Activated CD4-positive, alpha-beta T cell treated with anti-CD3 and anti-CD28 coated beads, Interleukin-2, amount 50 U/mL, for 24 hours (primary cell): ENCODE measurements around the gene SLC25A12.

ENCODE experiments used
- DNase-seq, 2 donors: peaks; one replicate each; pipeline ENCODE4 v3.0.0-alpha.2; 2020; ENCODE audit warnings: low read depth in 1 of 2, low spot score in 1 of 2

SLC25A12 gene

DNA sequence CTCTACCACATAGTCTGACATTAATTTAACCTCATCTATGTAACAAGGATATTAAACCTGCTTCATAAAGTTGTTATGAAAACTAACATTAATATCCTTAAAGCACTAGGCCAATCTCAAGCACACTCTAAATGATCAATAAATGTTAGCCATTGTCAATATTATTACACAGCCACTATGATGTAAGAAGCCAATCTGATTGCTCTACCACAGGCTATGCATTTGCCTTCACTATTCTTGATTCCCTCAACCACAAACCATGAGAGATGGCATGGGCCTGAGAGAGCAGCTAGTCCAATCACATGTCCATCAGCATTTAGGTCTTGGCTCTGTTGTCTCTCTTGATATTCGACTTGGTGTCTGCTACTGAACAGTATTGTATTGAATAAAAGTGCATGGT, 4.2 kb downstream of the SLC25A12 start:
- DNase-seq: no peak

DNA sequence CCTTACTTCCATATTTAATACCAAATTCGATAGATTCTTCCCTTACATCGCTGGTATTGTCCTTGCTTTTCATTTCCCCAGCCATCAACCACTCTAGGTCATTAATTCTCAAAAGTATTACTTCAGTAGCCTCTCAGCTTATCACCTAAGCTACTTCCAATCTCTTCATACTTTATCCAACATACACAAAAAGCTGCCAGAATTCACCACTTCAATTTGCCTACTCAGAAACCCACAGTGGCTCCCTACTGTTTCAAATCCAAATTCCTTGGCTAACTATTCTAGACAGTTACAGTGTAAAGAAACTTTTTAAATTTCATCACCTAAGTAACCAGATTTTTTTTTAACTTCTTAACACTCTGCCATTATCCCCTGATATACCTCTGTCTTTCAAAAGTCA, 4.7 kb downstream of the SLC25A12 start:
- no peak for DNase-seq

DNA sequence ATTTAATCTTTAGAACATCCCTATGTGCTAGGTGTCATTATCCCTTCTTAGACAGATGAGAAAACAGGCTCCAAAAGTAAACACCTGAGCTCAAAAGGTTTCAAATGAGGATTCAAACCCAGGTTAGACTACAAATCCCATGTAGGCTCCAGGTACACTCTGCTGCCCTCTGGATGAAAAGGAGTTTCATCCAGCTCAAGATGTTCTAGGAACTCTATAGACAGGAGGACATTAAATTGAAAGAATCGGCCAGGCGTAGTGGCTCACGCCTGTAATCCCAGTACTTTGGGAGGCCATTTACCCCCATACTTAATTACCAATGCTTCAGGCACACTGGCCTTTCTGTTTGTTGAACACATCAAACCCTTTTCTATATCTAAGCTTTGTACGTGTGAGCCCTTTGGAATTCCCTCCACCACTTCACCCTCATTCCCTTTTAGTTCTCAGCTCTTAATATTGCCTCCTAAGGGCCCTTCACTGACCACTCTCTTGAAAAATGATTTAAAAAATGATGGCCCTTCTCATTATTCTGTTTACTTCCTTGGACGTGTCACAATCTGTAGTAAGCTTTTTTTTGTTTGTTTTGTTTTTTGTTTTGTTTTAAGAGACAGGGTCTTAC, 10.7 kb downstream of the SLC25A12 start:
- no peak for DNase-seq

DNA sequence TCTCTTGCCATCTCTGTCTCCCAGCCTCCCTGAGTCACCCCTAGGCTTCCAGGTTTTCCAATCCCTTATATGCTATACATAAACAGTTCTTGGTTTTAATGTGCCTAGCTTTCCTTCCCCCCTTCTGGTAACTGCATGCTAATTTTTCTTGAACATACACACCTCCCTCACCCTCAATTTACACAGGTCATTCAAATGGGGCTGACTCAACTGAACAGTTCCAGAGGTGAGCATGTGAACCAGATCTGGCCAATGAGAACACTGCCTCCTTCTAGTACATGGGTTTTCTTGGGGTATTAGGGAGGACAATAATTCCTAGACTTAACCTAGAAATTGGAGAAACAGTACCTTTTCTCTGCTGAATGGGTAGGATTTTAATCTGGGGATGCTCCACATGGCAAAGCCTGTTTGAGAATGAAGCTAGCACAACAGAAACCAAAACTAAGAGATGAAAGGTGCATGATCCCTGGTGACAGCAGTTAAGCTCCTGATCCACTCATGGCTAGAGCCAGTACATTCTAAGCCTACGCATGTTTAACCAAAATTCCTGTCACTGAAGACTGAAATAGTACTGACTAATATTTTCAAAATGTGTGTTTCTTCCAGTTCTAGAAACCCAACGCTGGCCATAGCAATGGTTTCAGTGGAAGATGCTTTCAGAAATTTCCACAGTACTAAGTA, 11.8 kb downstream of the SLC25A12 start:
- no peak for DNase-seq

DNA sequence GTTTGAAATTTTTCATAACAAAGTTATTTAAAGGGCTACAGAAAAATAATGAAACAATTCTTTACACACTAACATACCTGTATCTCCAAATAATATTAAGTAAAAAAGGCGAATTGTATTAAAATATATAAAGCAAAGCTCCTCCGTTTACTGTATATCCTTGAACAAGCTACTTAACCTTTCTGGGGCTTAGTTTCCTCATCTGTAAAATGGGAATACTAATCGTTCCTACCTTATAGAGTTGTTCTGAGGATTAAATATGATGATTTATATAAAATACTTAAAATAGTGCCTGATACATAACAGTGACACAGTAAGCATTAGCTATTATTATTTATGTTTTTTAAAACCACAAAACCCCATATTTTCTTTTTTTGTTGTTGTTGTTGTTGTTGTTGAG, 13.3 kb downstream of the SLC25A12 start:
- no peak for DNase-seq

DNA sequence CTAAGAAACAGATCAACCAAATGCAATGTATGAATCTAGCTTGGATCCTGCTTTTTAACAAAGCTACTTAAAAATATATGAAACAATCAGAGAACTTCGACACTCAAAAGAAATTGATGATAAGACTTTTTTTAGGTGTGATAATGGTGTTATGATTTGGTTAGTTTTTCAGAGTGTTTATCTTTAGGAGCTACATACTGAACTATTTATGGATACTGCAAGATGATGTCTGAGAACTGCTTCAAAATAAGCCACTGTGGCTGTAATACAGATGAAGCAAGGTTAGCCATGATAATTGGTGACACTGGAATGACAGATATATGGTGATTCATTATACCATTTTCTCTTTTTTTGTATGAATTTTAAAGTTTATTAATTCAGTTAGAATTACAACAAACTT, 14.2 kb downstream of the SLC25A12 start:
- no peak for DNase-seq

DNA sequence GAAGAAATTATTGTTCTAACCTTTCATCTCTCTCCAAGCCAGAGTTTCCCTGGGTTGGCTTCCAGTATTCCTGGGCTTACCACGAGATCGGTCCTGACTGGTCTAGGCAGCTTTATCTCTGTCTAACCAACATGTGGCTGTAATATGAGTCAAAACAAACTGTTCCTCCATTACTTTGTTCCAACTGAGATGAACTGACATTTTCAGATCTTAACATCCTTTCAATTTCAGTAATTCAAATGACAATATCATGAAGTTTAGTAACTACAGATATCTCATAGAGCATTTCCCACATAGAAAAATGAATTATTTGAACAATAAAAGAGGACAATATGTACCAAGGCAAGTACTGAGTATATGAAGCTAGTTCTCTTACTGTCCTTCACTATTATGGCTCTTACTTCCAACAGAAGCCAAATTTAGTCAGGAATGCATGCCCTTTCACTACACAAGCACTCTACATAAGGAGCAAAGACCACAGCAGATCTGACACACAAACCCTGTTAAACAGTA, 15.5 kb downstream of the SLC25A12 start:
- no peak for DNase-seq

DNA sequence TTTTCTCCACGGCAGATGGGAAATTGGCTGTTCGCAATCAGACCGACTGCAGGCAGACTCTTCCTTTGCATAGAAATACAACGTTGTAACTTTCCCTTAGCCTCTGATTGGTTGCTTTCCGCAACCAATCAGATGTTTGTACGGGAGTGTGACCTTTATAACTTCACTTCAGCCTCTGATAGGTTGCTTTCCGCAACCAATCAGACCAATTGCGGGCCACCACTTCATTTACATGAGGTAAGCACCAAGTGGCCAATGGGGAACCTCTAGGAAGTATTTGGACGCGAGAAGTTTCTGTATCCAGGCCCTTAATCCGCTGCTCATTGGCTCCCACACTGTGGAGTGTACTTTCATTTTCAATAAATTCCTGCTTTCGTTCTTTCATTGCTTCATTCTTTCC, 19.1 kb downstream of the SLC25A12 start:
- DNase-seq: no peak

DNA sequence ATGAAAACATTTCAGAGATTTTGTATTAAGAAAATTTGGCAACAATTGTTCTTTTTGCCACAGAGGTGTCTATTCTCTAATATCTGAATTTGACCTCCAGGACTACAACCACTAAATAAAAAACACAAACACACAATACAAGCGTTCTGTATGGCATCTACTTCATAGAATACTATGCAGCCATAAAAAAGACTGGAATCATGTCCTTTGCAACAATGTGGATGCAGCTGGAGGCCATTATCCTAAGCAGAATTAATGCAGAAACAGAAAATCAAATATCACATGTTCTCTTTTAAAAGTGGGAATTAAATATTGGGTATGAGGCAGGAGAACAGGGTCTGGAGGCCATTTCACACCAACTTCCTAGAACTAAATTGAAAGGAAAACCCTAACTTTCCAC, 19.5 kb downstream of the SLC25A12 start:
- DNase-seq: no peak

DNA sequence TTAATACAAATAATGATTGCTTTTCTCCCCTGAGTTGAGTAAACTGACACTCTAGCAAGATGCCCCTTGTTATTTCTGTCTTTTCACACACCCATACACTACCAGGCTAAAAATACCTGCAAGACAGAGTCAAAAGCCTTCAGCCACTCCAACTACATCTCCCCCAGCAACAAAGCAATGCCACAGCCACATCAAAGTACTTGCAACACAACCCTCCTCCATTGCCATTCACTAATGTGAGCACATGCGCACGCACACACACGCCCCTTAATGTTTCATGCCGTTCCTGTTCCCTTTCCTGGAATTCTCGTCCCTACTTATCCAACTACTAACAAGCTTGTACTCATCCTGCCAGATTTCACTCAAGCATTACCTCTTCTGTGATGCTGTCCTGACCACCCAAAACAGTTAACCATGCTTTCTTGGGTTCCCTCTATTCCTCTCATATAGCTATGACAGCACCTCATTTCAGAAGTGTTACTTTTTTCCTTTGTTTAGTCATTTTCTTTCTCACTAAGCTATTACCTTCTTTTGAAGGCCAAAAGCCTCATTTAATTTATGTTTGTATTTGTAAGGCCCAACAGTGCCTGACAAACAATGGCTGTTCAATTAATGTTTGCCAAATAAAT, 29.6 kb downstream of the SLC25A12 start:
- no peak for DNase-seq

DNA sequence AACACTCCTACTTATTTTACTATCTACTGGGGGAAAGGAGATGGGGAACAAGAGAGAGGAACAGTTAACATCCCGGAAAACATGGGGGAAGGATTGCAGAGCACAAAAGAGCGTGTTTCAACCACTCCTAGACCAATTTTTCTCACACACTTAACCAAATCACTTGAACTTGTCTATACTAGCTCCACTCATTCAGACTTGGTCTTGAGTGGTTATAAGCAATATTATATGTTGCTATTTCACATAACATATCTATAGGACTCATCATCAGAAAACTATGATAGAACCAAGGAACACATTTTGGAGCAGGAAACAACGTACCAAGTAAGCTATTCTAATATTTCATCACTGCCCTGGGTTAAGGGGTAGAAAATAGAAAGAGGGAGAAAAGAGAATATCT, 31.5 kb downstream of the SLC25A12 start:
- no peak for DNase-seq

DNA sequence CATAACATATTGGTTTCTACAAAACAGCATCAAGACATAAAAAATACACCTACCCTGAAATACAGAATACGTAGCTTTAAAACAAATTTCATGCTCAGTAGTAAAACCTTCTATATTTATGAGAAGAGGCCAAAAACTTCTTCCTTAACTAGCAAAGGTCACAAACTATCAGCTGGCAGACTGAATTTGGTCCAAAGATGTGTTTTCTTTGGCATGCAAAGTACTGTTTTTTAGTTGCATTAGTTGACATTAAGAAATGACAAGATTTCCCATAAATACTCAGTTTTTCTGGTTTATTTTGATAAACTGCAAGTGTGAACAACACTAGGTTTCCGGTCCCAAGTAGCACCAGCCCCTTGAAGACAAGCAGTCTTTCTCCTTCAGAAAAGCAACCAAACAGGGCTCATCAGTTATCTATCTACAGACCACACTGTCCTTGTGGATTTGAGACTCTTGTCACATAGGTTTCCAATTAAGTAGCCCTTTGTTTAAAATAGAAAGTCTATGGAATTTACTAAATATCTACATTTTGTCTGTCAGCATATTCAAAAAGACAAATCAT, 35.6 kb downstream of the SLC25A12 start:
- no peak for DNase-seq

DNA sequence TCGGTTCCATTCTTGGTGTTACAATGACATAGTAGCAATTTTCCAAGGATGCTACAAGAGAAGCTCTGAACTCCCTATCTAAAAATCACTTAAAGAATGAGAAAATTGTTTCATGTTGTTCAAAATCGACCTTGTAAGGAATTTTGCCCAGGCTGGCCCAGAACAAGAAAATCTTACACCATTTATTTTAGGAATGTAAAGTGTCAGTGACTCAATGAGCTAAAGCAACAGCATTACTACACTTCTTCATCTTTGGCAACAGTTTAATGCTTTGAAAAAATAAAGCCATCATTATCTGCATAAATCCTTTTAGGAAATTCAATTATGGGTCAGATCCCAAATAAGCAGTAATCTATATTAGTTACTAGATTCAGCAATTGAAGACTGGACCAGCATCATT, 38.6 kb downstream of the SLC25A12 start:
- no peak for DNase-seq

DNA sequence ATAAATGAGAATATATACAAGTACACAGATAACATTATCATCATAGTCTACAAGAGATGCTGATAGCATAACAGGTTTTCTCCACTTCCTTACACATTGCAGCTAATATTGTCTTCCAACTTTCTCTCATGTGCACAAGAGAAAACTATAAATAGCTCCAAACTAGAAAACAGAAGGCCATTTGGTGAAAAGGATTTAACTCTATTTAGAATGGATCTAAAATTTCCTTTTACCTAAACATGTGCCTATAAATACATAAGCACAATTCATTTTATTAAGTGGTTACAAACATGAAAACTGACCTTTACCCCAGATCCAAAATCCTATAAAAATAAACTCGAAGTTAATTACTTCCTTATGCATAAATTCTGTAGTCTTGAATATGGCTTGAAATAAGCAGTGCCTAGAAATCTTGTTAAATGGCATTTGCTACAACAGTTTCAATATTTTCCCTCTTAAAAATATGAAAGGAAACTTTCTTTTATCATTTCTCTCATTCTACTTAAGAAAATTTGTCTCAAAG, 41.6 kb downstream of the SLC25A12 start:
- DNase-seq: no peak

DNA sequence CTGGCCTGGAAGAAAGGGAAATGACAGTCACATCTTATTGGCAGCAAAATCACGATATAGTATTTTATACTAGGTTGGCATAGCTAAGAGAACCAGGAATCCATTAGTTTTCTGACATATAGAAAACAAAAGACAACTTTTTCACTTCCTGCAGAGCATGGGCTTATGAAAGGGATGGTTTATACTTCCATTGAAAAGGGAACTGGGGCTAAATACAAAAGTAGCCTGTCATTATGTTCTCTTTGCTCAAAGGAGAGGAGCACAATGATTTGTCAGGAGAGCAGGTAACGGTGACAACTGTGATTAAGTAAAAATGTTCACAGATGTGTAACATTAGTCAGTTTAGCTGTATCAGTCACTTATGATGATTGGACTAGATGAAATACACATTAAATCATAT, 46.4 kb downstream of the SLC25A12 start:
- DNase-seq: no peak

DNA sequence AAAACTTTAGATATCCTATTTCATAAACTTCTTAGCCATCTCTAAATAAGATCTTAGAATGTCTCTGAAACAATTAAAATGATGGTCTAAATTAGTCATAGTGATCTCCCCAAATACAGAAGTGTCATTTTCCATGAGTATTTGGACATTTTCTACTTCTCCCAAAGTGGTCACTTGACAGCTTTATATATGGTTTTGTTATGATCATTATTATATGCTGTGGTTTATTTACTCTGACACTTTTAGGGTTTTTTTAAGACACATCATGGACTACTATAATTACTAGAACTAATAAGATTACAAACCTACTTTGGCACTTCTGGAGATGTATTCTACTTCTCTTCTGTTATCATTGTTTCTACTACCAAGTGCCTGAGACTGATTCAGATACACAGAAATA, 47.1 kb downstream of the SLC25A12 start:
- DNase-seq: no peak

DNA sequence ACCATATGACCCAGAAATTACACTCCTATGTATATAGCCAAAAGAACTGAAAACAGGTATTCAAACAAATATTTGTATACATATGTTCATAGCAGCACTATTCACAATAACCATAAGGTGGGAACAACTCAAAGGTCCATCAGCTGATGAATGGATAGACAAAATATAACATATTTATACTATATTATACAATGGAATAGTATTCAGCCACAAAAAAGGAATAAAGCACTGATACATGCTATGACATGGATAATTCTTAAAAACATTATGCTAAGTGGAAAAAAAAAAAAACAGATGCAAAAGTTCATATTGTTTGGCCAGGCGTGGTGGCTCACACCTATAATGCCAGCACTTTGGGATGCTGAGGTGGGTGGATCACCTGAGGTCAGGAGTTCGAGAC, 52.0 kb downstream of the SLC25A12 start:
- DNase-seq: no peak

DNA sequence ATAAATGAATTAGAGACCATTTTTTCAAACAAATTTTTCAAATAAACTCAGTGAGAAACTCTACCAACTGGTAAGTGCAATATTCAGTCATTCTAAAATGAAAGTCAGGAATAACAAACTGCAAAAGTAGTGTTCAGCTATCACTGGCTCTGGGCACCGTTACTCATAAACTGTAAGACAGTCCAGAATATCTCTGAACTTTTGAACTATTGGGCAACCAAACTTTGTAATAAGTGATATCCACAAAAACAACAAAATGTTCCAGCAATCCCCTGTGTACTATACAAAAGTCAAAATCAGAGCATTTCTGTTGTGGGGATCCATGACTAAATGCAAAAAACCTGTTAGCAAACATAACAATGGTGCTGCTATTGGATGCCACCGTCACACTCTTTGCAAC, 56.3 kb downstream of the SLC25A12 start:
- no peak for DNase-seq

DNA sequence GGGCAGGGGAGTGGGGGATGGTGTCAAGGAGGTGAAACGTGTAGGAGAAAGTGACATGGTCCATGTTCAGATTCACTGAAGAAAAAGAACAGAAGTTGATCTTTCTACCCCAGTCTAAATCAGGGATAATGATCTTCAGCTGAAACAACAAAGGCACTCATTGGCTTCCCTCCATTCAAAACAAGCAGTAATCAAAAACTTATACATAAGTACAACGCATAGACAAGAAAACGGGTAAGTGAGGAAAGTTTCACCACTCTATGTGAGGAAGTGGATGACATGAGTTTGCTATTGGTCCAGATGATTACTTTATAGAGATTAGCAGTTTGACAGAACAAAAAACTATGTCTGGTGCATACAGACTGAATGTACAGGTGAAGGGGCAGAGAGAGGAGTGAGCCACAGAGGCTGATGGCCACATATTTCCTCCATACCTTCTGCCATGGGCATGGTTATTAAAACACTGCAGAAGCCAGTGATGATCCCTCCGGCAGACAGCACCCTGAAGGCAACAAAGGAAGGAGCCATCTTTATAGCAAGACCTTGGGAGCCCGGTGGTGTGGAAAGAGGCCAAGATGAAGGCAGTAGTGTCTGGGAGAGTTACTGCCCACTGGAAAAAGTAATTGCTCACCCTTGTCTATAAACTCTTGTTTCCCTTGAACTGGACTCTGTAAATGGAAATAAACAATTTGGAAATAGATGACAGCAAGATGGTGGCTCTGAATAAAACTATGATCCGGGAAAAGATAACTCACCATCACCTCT, 57.7 kb downstream of the SLC25A12 start:
- DNase-seq: no peak

DNA sequence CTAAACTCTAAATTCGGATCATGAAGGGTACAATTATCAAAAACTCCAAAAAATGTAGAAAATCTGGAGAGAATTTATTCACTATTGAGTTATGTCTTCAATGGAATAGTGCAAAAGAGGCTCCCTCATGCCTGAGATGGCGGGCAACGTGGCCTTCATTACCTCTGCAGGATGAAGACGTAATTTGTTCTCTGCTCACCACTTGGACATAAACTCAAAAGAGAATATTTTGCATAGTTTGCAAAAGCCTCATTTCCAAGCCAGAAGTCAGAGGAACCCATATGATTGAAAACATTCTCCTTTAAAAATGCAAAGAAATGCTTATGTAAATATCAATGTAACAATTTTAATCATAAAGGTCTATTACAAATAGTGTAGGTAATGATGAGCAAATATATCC, 58.7 kb downstream of the SLC25A12 start:
- DNase-seq: no peak

DNA sequence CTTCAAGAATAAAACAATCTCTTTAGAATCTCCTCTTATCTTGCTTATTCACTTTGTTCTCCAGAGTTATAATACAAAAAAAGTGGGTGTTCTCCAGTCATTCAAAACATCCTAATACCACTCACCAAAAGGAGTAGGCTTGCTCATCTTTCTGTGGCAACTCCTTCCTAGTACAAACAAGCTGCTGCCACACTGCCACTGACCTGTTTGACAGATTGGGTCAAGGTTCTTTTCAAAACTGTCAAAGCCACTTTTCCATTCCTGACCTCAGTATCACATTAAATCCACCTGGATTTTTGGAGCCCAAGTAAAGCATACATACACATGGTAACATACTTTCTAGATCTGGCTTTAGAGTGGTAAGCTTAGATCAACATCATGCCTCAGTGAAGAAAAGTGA, 59.8 kb downstream of the SLC25A12 start:
- no peak for DNase-seq
